Measurements from ENCODE around the gene TIMM10. TPM values are rescaled to one million over a fixed set of nuclear protein-coding genes. Genes with fewer than 3 reads are reported as not detected.
A peak's percentile ranks its signal among the peaks of the same experiment; 100 is the strongest.

Gene TIMM10
- total RNA-seq (10 to 100 TPM; 38.0 to 76.6 (median 51.5) TPM), polyA plus RNA-seq (100 to 1,000 TPM in 1 of 2 donors, 10 to 100 TPM in 1; 22.9 to 163 TPM)
- long read RNA-seq, donor 1, transcript TIMM10-201 (3 exons, 680 nt), result major isoform, 27 of 34 reads
- long read RNA-seq, donor 1, partial matches to known transcripts, result 0 of 34 reads
- long read RNA-seq, donor 1, other reads (novel, unspliced or antisense), result 4 of 34 reads
- long read RNA-seq, donor 2, transcript TIMM10-201 (3 exons, 680 nt), result major isoform, 27 of 27 reads
- long read RNA-seq, donor 2, partial matches to known transcripts, result 0 of 27 reads
- long read RNA-seq, donor 2, other reads (novel, unspliced or antisense), result 0 of 27 reads
- long read RNA-seq, donor 3, partial matches to known transcripts, result 0 of 1 reads
- long read RNA-seq, donor 3, other reads (novel, unspliced or antisense), result 1 of 1 reads

GRCh38 chr11:57530596-57531507, at the start of gene TIMM10:
Gene TIMM10 (minus strand): TSS chr11:57530754. CDS start chr11:57530189, 565 bp downstream.
- Histone ChIP-seq H3K4me1 (peaks cover 0 to 23% (median 13%) of the 10 kb centered on the region in 9 donors), H3K4me3 (peak within 1 kb of the TSS; percentile 51 to 90 (median 74)), H3K9me3 (no peaks in the 10 kb centered on the region), H3K27me3 (no peaks in the 10 kb centered on the region), H3K27ac (peak within 1 kb of the TSS in 9 of 10 donors; percentile 30 to 86 (median 76)), H3K36me3 (peaks cover 0 to 20% (median 11%) of the 10 kb centered on the region in 9 donors)
- DNase-seq, result peak; percentile 93 to 95
- intact Hi-C loops (cut with DNase I), result loop anchor here in 2 of 10 donors (2.0 to 5.0 kb wide), 2 partner anchors 74 to 184 kb away; no protein-coding TSS in a partner anchor
- WGBS, 2 donors, result 0 to 1% methylated on average over 49 of the region's 49 CpGs
- peak; percentile 97 to 99 (median 98) for ATAC-seq
- TF ChIP-seq, protein P1, sequence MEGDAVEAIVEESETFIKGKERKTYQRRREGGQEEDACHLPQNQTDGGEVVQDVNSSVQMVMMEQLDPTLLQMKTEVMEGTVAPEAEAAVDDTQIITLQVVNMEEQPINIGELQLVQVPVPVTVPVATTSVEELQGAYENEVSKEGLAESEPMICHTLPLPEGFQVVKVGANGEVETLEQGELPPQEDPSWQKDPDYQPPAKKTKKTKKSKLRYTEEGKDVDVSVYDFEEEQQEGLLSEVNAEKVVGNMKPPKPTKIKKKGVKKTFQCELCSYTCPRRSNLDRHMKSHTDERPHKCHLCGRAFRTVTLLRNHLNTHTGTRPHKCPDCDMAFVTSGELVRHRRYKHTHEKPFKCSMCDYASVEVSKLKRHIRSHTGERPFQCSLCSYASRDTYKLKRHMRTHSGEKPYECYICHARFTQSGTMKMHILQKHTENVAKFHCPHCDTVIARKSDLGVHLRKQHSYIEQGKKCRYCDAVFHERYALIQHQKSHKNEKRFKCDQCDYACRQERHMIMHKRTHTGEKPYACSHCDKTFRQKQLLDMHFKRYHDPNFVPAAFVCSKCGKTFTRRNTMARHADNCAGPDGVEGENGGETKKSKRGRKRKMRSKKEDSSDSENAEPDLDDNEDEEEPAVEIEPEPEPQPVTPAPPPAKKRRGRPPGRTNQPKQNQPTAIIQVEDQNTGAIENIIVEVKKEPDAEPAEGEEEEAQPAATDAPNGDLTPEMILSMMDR (IDR thresholded peaks at IDR 0.05), result no peak

DNA sequence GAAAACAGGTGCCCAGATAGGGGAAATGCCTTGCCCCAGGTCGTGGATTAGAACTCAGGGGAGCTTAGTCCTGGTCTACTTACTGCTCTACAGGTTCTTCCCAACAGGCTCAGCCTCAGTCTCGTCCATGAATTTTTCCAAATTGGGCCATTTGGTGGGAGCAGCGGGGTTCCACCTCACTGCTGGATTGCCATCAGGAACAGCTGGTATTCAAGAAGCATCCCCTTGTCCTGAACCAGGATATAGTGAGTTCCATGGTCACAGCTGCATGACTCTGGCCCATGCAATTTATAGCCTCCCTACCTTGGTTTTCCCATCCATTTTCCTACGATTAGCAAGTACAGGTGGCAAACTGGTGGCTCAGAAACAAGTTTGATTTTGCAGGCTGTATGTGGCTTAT, 43.5 kb upstream of the TIMM10 start:
- Histone ChIP-seq H3K27me3 (peaks cover 0 to 13% (median 0%) of the 10 kb centered on the region in 7 donors), H3K4me3 (no peak overlapping the region), H3K4me1 (peaks cover 0 to 10% (median 0%) of the 10 kb centered on the region in 9 donors), H3K9me3 (no peaks in the 10 kb centered on the region), H3K36me3 (no peaks in the 10 kb centered on the region), H3K27ac (no peak overlapping the region)
- ATAC-seq (no peak), DNase-seq (no peak)
- WGBS, 2 donors, result 46 to 57% methylated on average over 4 of the region's 4 CpGs
- TF ChIP-seq, protein P1 (IDR thresholded peaks at IDR 0.05), result no peak
- intact Hi-C loops (cut with DNase I), result no loop called here

DNA sequence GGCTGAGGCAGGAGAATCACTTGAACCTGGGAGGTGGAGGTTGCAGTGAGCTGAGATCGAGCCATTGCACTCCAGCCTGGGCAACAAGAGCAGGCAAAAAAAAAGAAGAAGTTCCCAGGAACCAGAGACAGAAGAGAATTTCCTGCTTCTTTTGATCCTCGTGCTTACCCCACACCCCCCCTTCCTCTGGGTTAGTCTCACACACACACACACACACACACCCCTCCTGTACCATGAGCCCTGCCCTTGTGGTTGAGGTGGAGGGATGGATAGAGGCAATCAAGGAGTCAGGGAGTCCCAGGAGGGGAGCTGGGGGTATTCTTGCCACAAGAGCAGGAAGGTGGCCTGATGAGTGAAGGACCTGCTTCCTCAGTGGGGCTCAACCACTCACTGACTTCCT, 41.1 kb upstream of the TIMM10 start:
- TF ChIP-seq, protein P1 (IDR thresholded peaks at IDR 0.05), result no peak
- 66 to 68% methylated on average over 2 of the region's 2 CpGs for WGBS, 2 donors
- Histone ChIP-seq H3K4me3 (no peak overlapping the region), H3K4me1 (peaks cover 0 to 24% (median 5%) of the 10 kb centered on the region in 9 donors), H3K27me3 (peaks cover 0 to 13% (median 0%) of the 10 kb centered on the region in 7 donors), H3K9me3 (no peaks in the 10 kb centered on the region), H3K36me3 (no peaks in the 10 kb centered on the region), H3K27ac (no peak overlapping the region)
- ATAC-seq (no peak), DNase-seq (no peak)
- intact Hi-C loops (cut with DNase I), result loop anchor here in 1 of 10 donors (2.0 kb wide), 1 partner anchor 69 kb away; no protein-coding TSS in a partner anchor

DNA sequence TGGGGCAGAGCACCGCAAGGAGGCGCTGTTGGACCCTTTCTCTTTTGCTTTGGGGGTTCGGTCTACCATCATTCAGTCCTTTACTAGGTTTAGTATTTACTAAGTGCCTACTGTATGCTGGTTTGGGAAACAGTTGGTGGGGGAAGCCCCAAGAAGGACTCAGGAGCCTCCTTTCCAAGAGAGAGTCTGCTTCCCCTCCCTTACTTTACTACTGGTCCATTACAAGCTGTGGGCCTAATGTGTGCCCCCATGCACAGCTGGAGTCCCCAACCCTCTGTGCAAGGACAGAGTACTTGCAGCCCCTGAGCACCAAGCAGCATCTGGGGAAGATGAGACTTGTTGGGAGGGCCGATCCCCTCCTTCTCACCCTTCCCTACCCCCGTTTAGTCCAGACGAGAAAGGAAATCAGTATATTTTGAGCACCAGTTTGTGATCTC, 37.8 kb upstream of the TIMM10 start:
- no peaks in the 10 kb centered on the region for H3K27me3 ChIP-seq
- intact Hi-C loops (cut with DNase I), result loop anchor here in 9 of 10 donors (2.0 to 5.0 kb wide), 9 partner anchors 28 to 944 kb away; partner anchors contain the start of gene SERPING1 (in 1 of the 9)
- no peaks in the 10 kb centered on the region for H3K9me3 ChIP-seq
- ATAC-seq (peak in 6 of 8 donors; percentile 3 to 15 (median 6)), DNase-seq (peak; percentile 85 to 87)
- TF ChIP-seq, protein P1 (IDR thresholded peaks at IDR 0.05), result peak in 5 of 9 donors; percentile 85 to 91 (median 87)
- H3K4me3 ChIP-seq, result peak overlapping the region; percentile 23 to 90 (median 80)
- 29 to 35% methylated on average over 6 of the region's 6 CpGs for WGBS, 2 donors
- H3K4me1 ChIP-seq, result peaks cover 0 to 47% (median 12%) of the 10 kb centered on the region in 9 donors
- peak overlapping the region in 9 of 10 donors; percentile 51 to 94 (median 85) for H3K27ac ChIP-seq
- H3K36me3 ChIP-seq, result peaks cover 0 to 12% (median 0%) of the 10 kb centered on the region in 9 donors

Measured in heart right ventricle (tissue), 16 donors.